Sigmoid colon (tissue), 7 donors: ENCODE measurements around the gene TDO2. TPM values are rescaled to one million over a fixed set of nuclear protein-coding genes. Genes with fewer than 3 reads are reported as not detected.

Experiments used
- DNase-seq: peaks from one replicate; pipeline ENCODE4 v3.0.0-alpha.2; 2019
- H3K27ac ChIP-seq, 4 donors: fragments of 200-600 bp; sonication (generic); one replicate each; pipeline ENCODE4 v1.5.1; 2016 to 2019; ENCODE audit warnings: mild to moderate bottlenecking in 1 of 4
- H3K27me3 ChIP-seq, 3 donors: fragments of 200-600 bp; sonication (generic); one replicate each; pipeline ENCODE4 v1.5.1; 2019; ENCODE audit warnings: mild to moderate bottlenecking in 1 of 3
- H3K36me3 ChIP-seq, 4 donors: fragments of 200-600 bp; sonication (generic); one replicate each; pipeline ENCODE4 v1.5.1; 2016 to 2019
- H3K4me1 ChIP-seq, 4 donors: fragments of 200-600 bp; sonication (generic); one replicate each; pipeline ENCODE4 v1.5.1; 2017 to 2019
- H3K4me3 ChIP-seq, 4 donors: fragments of 200-600 bp; sonication (generic); one replicate each; pipeline ENCODE4 v1.5.1; 2017 to 2019; ENCODE audit warnings: mild to moderate bottlenecking in 2 of 4, moderate library complexity in 1 of 4
- H3K9me3 ChIP-seq, 4 donors: fragments of 200-600 bp in 3 of 4; sonication (generic) in 3 of 4; one replicate each; pipeline versions ENCODE4 v1.5.1 to v1.6.1; 2013 to 2019
- CTCF ChIP-seq, 4 experiments: fragments of 450-650 bp in 3 of 4; fragments of 200-600 bp in 1 of 4; IDR thresholded peaks; one replicate each; pipeline ENCODE4 v1.5.1; 2016 to 2019; ENCODE audit warnings: antibody characterized with exemption in 4 of 4, mild to moderate bottlenecking in 3 of 4, moderate library complexity in 2 of 4
- EP300 ChIP-seq, 4 donors: sonication (generic); formaldehyde crosslinking; IDR thresholded peaks; one replicate each; pipeline ENCODE4 v1.6.1; 2017; ENCODE audit warnings: antibody characterized with exemption in 4 of 4
- POLR2A ChIP-seq, 2 donors: fragments of 450-650 bp; IDR thresholded peaks; one replicate each; pipeline ENCODE4 v1.6.1; 2016; ENCODE audit warnings: antibody characterized with exemption in 2 of 2, mild to moderate bottlenecking in 2 of 2, moderate library complexity in 2 of 2
- POLR2AphosphoS5 ChIP-seq, 4 donors: sonication (generic); formaldehyde crosslinking; IDR thresholded peaks; one replicate each; pipeline ENCODE4 v1.6.1; 2017; ENCODE audit warnings: antibody characterized with exemption in 4 of 4
- WGBS, 2 donors: extraction: QIAGEN DNeasy Blood & Tissue Kit; methylation state at CpG; one replicate each; pipeline ENCODE4 v1.1.7; 2013; 5-methylcytosine and 5-hydroxymethylcytosine counted together
- intact Hi-C: fragments of 100-400 bp; cut with DNase I; formaldehyde crosslinking; loops from one replicate; pipeline ENCODE4 v1.15.1; 2023
- polyA plus RNA-seq, 3 donors: library from polyadenylated mRNA; stranded (reverse); fragments of 200-250 nt; gene quantifications; one replicate each; pipeline ENCODE4 v1.2.3, GENCODE V29; 2013
- total RNA-seq, 4 donors: library from RNA; depleted of rRNA; stranded (reverse); fragments of >200 nt; gene quantifications; one replicate each; pipeline ENCODE4 v1.1.0, GENCODE V29; 2016
- donor health status: healthy with polysubstance abuse.
- donor health status: Bipolar disorder and iron deficiency.
- donor health status: healthy.

TDO2 gene
- total and polyA plus RNA-seq, 7 donors, result 0.36 to 5.4 (median 0.49) TPM; not detected in 4

DNA sequence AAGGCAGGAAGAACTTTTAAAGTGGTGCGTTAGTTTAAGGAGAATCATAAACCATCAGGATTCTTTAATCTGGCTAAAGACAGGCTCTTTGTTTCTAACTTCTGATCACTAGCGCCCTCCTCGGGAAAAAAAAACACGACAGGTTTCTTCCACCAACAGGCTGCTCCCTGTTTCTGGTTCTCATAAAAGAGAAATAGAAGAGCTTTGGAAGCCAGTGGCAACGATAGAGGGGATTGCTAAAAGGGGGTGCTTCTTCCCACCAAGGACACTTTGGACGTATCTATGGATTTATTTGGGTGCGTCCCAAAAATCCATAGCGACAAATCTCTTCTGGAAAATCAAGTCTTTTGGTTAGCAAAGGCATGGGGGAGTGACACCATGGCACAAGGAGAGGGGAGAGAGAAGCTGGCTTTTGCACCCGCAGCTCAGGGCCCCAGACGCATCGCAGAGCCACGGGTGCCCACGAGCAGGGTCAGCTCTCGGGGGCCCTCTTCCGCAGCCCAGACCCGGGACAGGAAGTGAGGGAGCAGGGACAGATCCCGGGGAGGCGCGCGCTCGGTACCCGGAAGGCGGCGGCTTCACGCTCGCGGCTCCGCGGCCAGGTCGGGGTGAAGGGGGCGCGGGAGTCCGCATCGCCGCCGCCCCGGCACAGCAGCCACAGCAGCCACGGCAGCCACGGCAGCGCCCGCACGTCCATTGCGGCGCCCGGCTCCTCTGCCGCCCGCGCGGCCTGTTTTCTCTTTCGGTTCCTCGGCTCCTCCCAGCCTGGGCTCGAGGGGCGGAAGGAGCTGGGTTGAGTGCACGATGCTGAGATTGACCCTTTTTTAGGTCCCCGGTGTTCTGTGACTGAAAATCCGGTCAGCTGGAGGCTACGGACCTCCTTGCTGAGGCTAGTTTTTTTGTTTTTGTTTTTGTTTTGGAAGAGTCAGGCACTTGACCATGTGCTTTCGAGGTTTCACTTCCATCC lies 49.9 kb downstream of the TDO2 start, which contains the start of gene CTSO:
CTSO (minus strand) TSS at position 716 of the 967 bp plus-strand sequence; CDS start at position 697, 19 bp downstream.
- WGBS, 2 donors, result 0 to 1% methylated on average over 58 of the region's 58 CpGs
- no peaks in the 10 kb centered on the region for H3K27me3 ChIP-seq
- peak; percentile 88 for DNase-seq

GRCh38 chr4:155954118-155954685 lies 50.7 kb downstream of the TDO2 start:
- peak; percentile 65 for DNase-seq
- Histone ChIP-seq H3K27ac (peak overlapping the region; percentile 96 to 99 (median 98)), H3K27me3 (no peaks in the 10 kb centered on the region), H3K36me3 (no peaks in the 10 kb centered on the region), H3K9me3 (no peaks in the 10 kb centered on the region), H3K4me1 (peaks cover 0 to 25% (median 22%) of the 10 kb centered on the region in 4 donors), H3K4me3 (peak overlapping the region; percentile 71 to 90 (median 80))
- TF ChIP-seq EP300 (IDR thresholded peaks at IDR 0.05) (no peak), POLR2A (IDR thresholded peaks at IDR 0.05) (no peak), POLR2AphosphoS5 (IDR thresholded peaks at IDR 0.05) (no peak), CTCF (IDR thresholded peaks at IDR 0.05) (no peak)
- intact Hi-C loops, result loop anchor here (1.0 to 10.0 kb wide), 5 partner anchors 145 to 1091 kb away; partner anchors contain the start of gene GUCY1A1
- 72 to 78% methylated on average over 11 of the region's 11 CpGs for WGBS, 2 donors

More for the DNA sequence above, 49.9 kb downstream of the TDO2 start, which contains the start of gene CTSO:
- Histone ChIP-seq H3K9me3 (no peaks in the 10 kb centered on the region), H3K4me3 (peak within 1 kb of the TSS; percentile 71 to 90 (median 80)), H3K36me3 (no peaks in the 10 kb centered on the region), H3K27ac (peak within 1 kb of the TSS; percentile 96 to 99 (median 98)), H3K4me1 (peaks cover 0 to 25% (median 22%) of the 10 kb centered on the region in 4 donors)
- intact Hi-C loops, result loop anchor here (1.0 to 10.0 kb wide), 6 partner anchors 145 to 1091 kb away; partner anchors contain the start of gene GUCY1A1
- TF ChIP-seq POLR2AphosphoS5 (IDR thresholded peaks at IDR 0.05) (peak in 3 of 4 donors; percentile 32 to 70 (median 63)), EP300 (IDR thresholded peaks at IDR 0.05) (no peak), CTCF (IDR thresholded peaks at IDR 0.05) (peak; percentile 41 to 61 (median 56))

- Histone ChIP-seq H3K36me3 (no peaks in the 10 kb centered on the region), H3K4me1 (peaks cover 0 to 29% (median 23%) of the 10 kb centered on the region in 4 donors), H3K27ac (peak overlapping the region in 2 of 4 donors; percentile 96 to 99), H3K9me3 (no peaks in the 10 kb centered on the region), H3K4me3 (no peak overlapping the region), H3K27me3 (no peaks in the 10 kb centered on the region)
- TF ChIP-seq POLR2A (IDR thresholded peaks at IDR 0.05) (no peak), EP300 (IDR thresholded peaks at IDR 0.05) (no peak), POLR2AphosphoS5 (IDR thresholded peaks at IDR 0.05) (no peak), CTCF (IDR thresholded peaks at IDR 0.05) (no peak)
- intact Hi-C loops, result loop anchor here (1.0 to 10.0 kb wide), 6 partner anchors 146 to 1090 kb away; partner anchors contain the start of gene GUCY1A1
- DNase-seq, result no peak
- 14 to 65% methylated on average over 4 of the region's 4 CpGs for WGBS, 2 donors
Measured at GRCh38 chr4:155954939-155955338, 51.4 kb downstream of the TDO2 start.

GRCh38 chr4:155956461-155956860 lies 53.0 kb downstream of the TDO2 start:
- Histone ChIP-seq H3K4me3 (no peak overlapping the region), H3K27me3 (no peaks in the 10 kb centered on the region), H3K27ac (no peak overlapping the region), H3K9me3 (no peaks in the 10 kb centered on the region), H3K4me1 (peaks cover 0 to 44% (median 38%) of the 10 kb centered on the region in 4 donors), H3K36me3 (no peaks in the 10 kb centered on the region)
- no peak for DNase-seq
- 81 to 89% methylated on average over 2 of the region's 2 CpGs for WGBS, 2 donors
- intact Hi-C loops, result loop anchor here (5.0 to 10.0 kb wide), 3 partner anchors 292 to 1088 kb away; partner anchors contain the start of gene GUCY1A1
- TF ChIP-seq EP300 (IDR thresholded peaks at IDR 0.05) (no peak), POLR2AphosphoS5 (IDR thresholded peaks at IDR 0.05) (no peak), POLR2A (IDR thresholded peaks at IDR 0.05) (no peak), CTCF (IDR thresholded peaks at IDR 0.05) (no peak)
